ENCODE data around the gene GFY.

GFY gene

GRCh38 chr19:49408816-49409440 lies 16.3 kb upstream of the GFY start:
- no peak for DNase-seq (ENCODE audit: low read depth)

- DNase-seq (ENCODE audit: low read depth), result no peak
Measured at GRCh38 chr19:49409441-49410029, 15.7 kb upstream of the GFY start.

- DNase-seq (ENCODE audit: low read depth), result no peak
Measured at GRCh38 chr19:49411681-49412326, 13.4 kb upstream of the GFY start.

GRCh38 chr19:49413348-49413747 lies 11.8 kb upstream of the GFY start:
- no peak for DNase-seq (ENCODE audit: low read depth)

- no peak for DNase-seq (ENCODE audit: low read depth)
Measured at GRCh38 chr19:49414256-49414655, 10.9 kb upstream of the GFY start.

GRCh38 chr19:49415102-49415809 lies 9.9 kb upstream of the GFY start:
- DNase-seq (ENCODE audit: low read depth), result no peak

- DNase-seq (ENCODE audit: low read depth), result no peak
Measured at GRCh38 chr19:49415810-49416200, 9.4 kb upstream of the GFY start.

GRCh38 chr19:49417088-49417487 lies 8.1 kb upstream of the GFY start:
- DNase-seq (ENCODE audit: low read depth), result no peak

- no peak for DNase-seq (ENCODE audit: low read depth)
Measured at GRCh38 chr19:49418511-49418910, 6.7 kb upstream of the GFY start.

GRCh38 chr19:49419173-49419572 lies 6.0 kb upstream of the GFY start:
- DNase-seq (ENCODE audit: low read depth), result no peak

GRCh38 chr19:49420227-49420626 lies 5.0 kb upstream of the GFY start:
- DNase-seq (ENCODE audit: low read depth), result no peak

- DNase-seq (ENCODE audit: low read depth), result no peak
Measured at GRCh38 chr19:49421039-49421877, 3.9 kb upstream of the GFY start.

GRCh38 chr19:49421878-49422202 lies 3.3 kb upstream of the GFY start:
- DNase-seq (ENCODE audit: low read depth), result no peak

GRCh38 chr19:49422407-49423070 lies 2.6 kb upstream of the GFY start:
- no peak for DNase-seq (ENCODE audit: low read depth)

GRCh38 chr19:49423071-49423984 lies 1.9 kb upstream of the GFY start, which contains the start of gene PTH2:
PTH2 (minus strand) TSS chr19:49423441; CDS start chr19:49423339, 102 bp downstream.
- DNase-seq (ENCODE audit: low read depth), result no peak

- no peak for DNase-seq (ENCODE audit: low read depth)
Measured at GRCh38 chr19:49423985-49424303, 1.2 kb upstream of the GFY start.

GRCh38 chr19:49425922-49426592 lies 869 bp downstream of the GFY start:
- DNase-seq (ENCODE audit: low read depth), result no peak

- no peak for DNase-seq (ENCODE audit: low read depth)
Measured at GRCh38 chr19:49427339-49427738, 2.2 kb downstream of the GFY start.

- DNase-seq (ENCODE audit: low read depth), result no peak
Measured at GRCh38 chr19:49427855-49428546, 2.8 kb downstream of the GFY start.

All from stimulated activated CD8-positive, alpha-beta memory T cell treated with anti-CD3 and anti-CD28 coated beads, Interleukin-12 subunit alpha, Interleukin-12 subunit beta, amount 100 ng/mL, for 1 hour (primary cell).